ENCODE results near the gene C4orf50. TPM values are rescaled to one million over a fixed set of nuclear protein-coding genes. Genes with fewer than 3 reads are reported as not detected.

C4orf50 gene
- total and polyA plus RNA-seq, 2 of the 8 experiments (the other 6 are each of a cell fraction or from before 2014, with no cell fraction given), result 0.08 to 0.22 TPM

DNA sequence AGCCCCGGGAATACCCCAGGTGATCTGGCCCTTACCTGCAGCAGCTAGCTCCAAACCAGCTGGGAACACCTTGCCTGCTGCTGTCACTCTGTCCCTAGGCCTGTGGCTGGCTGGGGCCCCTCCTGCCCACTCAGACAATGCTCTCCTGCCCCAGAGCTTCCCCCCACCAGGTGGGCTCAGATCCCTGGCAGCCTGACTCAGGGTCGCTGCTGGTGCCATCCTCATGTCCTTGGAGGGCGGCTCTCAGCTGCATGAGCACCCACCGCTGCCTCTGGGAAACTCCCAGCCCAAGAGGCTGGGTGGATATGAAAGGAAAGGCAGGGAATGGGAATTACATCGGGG lies 15.8 kb downstream of the C4orf50 start:
- Histone ChIP-seq H3K27me3 (replicated peaks in 1 of 4; ENCODE audit: control insufficient read depth in 3 of 4, extremely low read depth in 1 of 4, insufficient read depth in 3 of 4, low read length in 3 of 4) (peaks cover 0 to 9% (median 7%) of the 10 kb centered on the region in 4 experiments; a peak in 4 of 7 replicates), H2AK5ac (ENCODE audit: low read depth, low read length) (no peak overlapping the region), H4K20me1 (replicated peaks in 1 of 2; ENCODE audit: control insufficient read depth in 1 of 2, insufficient read depth in 2 of 2, low read length in 2 of 2) (peaks cover 0 to 5% of the 10 kb centered on the region in 2 experiments), H3K9ac (replicated peaks in 1 of 4; ENCODE audit: extremely low read depth in 1 of 4, low read depth in 3 of 4, low read length in 3 of 4) (no peak overlapping the region), H2BK15ac (ENCODE audit: low read length) (no peak overlapping the region), H3K79me2 (ENCODE audit: control insufficient read depth in 1 of 2, insufficient read depth in 2 of 2, low read length in 2 of 2) (no peaks in the 10 kb centered on the region), H3K79me1 (ENCODE audit: low read depth, low read length) (no peaks in the 10 kb centered on the region), H3K56ac (replicated peaks; ENCODE audit: insufficient read length, low read depth, low read length) (no peak overlapping the region), H2BK20ac (ENCODE audit: low read length) (no peak overlapping the region), H2BK120ac (replicated peaks; ENCODE audit: low read depth, low read length) (no peak overlapping the region), H3K27ac (ENCODE audit: low read depth, low read length) (no peak overlapping the region), H3K4ac (replicated peaks; ENCODE audit: insufficient read length, low read depth, low read length) (no peak overlapping the region), H3K4me3 (ENCODE audit: extremely low read depth in 1 of 4, insufficient read depth in 2 of 4, low read depth in 3 of 4, low read length in 4 of 4) (no peak overlapping the region), H2BK12ac (ENCODE audit: low read depth, low read length) (no peak overlapping the region), H4K8ac (ENCODE audit: extremely low read depth, insufficient read depth, low read length) (no peak overlapping the region), H2BK5ac (ENCODE audit: low read depth, low read length) (no peak overlapping the region), H3K23ac (ENCODE audit: insufficient read length) (no peak overlapping the region), H3K23me2 (ENCODE audit: low read depth, low read length) (peaks cover 16% of the 10 kb centered on the region; the same call in 1 of the 2 replicates), H3K4me1 (replicated peaks in 1 of 4; ENCODE audit: control insufficient read depth in 3 of 4, insufficient read depth in 4 of 4, low read length in 3 of 4) (no peaks in the 10 kb centered on the region), H3K14ac (ENCODE audit: insufficient read length) (no peak overlapping the region), H3K4me2 (ENCODE audit: insufficient read depth in 1 of 2, low read depth in 2 of 2, low read length in 2 of 2) (no peak overlapping the region), H3K36me3 (ENCODE audit: control insufficient read depth in 2 of 4, insufficient read depth in 4 of 4, low read length in 3 of 4) (no peaks in the 10 kb centered on the region), H3K9me3 (ENCODE audit: insufficient read depth in 2 of 2, low read depth in 1 of 2, low read length in 1 of 2) (peaks cover 0 to 7% of the 10 kb centered on the region in 2 experiments; a peak in 1 of 4 replicates), H2AFZ (ENCODE audit: low read length) (no peak overlapping the region), H4K5ac (ENCODE audit: insufficient read length, low read depth, low read length) (no peak overlapping the region), H4K91ac (replicated peaks; ENCODE audit: insufficient read length, low read length) (no peak overlapping the region), H3K18ac (ENCODE audit: extremely low read depth, low read length) (no peak overlapping the region)
- FAIRE-seq (no peak), DNase-seq (ENCODE audit: low read depth in 1 of 2, low spot score in 2 of 2) (no peak)
- ChIA-PET POLR2A (ENCODE audit: partially characterized antibody) (no interaction called here), CTCF (ENCODE audit: partially characterized antibody) (interaction anchor here (0.6 to 1.7 kb wide), 7 partner anchors 9 to 1333 kb away, joined by 3 to 5 read pairs (median 3); no protein-coding TSS in a partner anchor)
- 90% methylated on average over 5 of the region's 5 CpGs; no CpG with 5 or more reads in 1 of the 2 experiments for WGBS, 2 experiments (ENCODE audit: extremely low coverage in 1 of 2, insufficient coverage in 1 of 2, insufficient read length in 1 of 2, insufficient replicate concordance in 2 of 2, low coverage in 1 of 2, low lambda C conversion rate in 2 of 2, missing lambda C conversion rate in 1 of 2)
- TF ChIP-seq CHD2 (IDR thresholded peaks at IDR 0.05; ENCODE audit: low read length) (no peak), CREB1 (IDR thresholded peaks at IDR 0.05) (no peak), KDM1A (IDR thresholded peaks at IDR 0.05; ENCODE audit: borderline replicate concordance, low read length) (no peak), BCL11A (IDR thresholded peaks at IDR 0.05; ENCODE audit: low read depth in 2 of 2, low read length in 2 of 2) (no peak), NANOG (IDR thresholded peaks at IDR 0.05; ENCODE audit: insufficient read depth, low read depth, low read length, poor library complexity, severe bottlenecking) (no peak), SIN3A (conservative IDR thresholded peaks at IDR 0.05 in 1 of 2, IDR thresholded peaks at IDR 0.05 in 1 of 2; ENCODE audit: low read depth in 1 of 2, low read length in 2 of 2) (no peak), MAX (IDR thresholded peaks at IDR 0.05) (no peak), EZH2 (IDR thresholded peaks at IDR 0.05; ENCODE audit: low read depth, low read length, severe bottlenecking) (no peak), PHF8 (conservative IDR thresholded peaks at IDR 0.05; ENCODE audit: low read depth, low read length) (no peak), CEBPB (IDR thresholded peaks at IDR 0.05; ENCODE audit: low read depth, low read length) (no peak)

All from H1 (cell line).